Activated naive CD4-positive, alpha-beta T cell treated with Interleukin-2 at 50 U/mL for 16 hours (primary cell): Measurements from ENCODE around the gene PRAMEF11.
"Not testable (repeated sequence)": the region's sequence is repeated elsewhere in the genome, so short reads cannot be mapped to it uniquely, and the experiment has no call there.

ENCODE experiments used
- DNase-seq: peaks from one replicate; pipeline ENCODE4 v3.0.0-alpha.2; 2020

The PRAMEF11 gene

GRCh38 chr1:12831310-12831709 lies at the start of gene PRAMEF11:
TSS of gene PRAMEF11 (minus strand) at chr1:12831410. CDS start at chr1:12828789, 2,621 bp downstream.
- DNase-seq = not testable (repeated sequence)

GRCh38 chr1:12878453-12878852 lies 47.2 kb upstream of the PRAMEF11 start:
- not testable (repeated sequence) for DNase-seq

GRCh38 chr1:12863131-12863880 lies 32.1 kb upstream of the PRAMEF11 start:
- not testable (repeated sequence) for DNase-seq

GRCh38 chr1:12856786-12857185 lies 25.6 kb upstream of the PRAMEF11 start, which contains the start of gene PRAMEF2:
TSS of gene PRAMEF2 (plus strand) at chr1:12857086. CDS start at chr1:12859010, 1,924 bp downstream.
- DNase-seq = not testable (repeated sequence)

- no peak for DNase-seq
Measured at GRCh38 chr1:12851779-12852178, 20.6 kb upstream of the PRAMEF11 start.

- DNase-seq = not testable (repeated sequence)
Measured at GRCh38 chr1:12848620-12849019, 17.4 kb upstream of the PRAMEF11 start, which contains the start of gene HNRNPCL1. TSS of gene HNRNPCL1 (minus strand) at chr1:12848720. CDS start at chr1:12848289, 431 bp downstream.

- not testable (repeated sequence) for DNase-seq
Measured at GRCh38 chr1:12833251-12833650, 2.0 kb upstream of the PRAMEF11 start.

GRCh38 chr1:12819061-12819460 lies 12.1 kb downstream of the PRAMEF11 start:
- DNase-seq = not testable (repeated sequence)

GRCh38 chr1:12811409-12811784 lies 19.8 kb downstream of the PRAMEF11 start:
- no peak for DNase-seq

GRCh38 chr1:12810691-12811408 lies 20.4 kb downstream of the PRAMEF11 start:
- DNase-seq = no peak

- DNase-seq = no peak
Measured at GRCh38 chr1:12809933-12810332, 21.3 kb downstream of the PRAMEF11 start.

- no peak for DNase-seq
Measured at GRCh38 chr1:12799730-12800129, 31.5 kb downstream of the PRAMEF11 start.

- DNase-seq = no peak
Measured at GRCh38 chr1:12798911-12799310, 32.3 kb downstream of the PRAMEF11 start.

- DNase-seq = not testable (repeated sequence)
Measured at GRCh38 chr1:12791097-12791496, 40.1 kb downstream of the PRAMEF11 start, which contains the start of gene PRAMEF1. TSS of gene PRAMEF1 (plus strand) at chr1:12791397. CDS start at chr1:12793228, 1,831 bp downstream.

GRCh38 chr1:12784729-12785128 lies 46.5 kb downstream of the PRAMEF11 start:
- DNase-seq = not testable (repeated sequence)

GRCh38 chr1:12783783-12784182 lies 47.4 kb downstream of the PRAMEF11 start:
- DNase-seq = not testable (repeated sequence)

GRCh38 chr1:12781488-12781887 lies 49.7 kb downstream of the PRAMEF11 start:
- DNase-seq = not testable (repeated sequence)

GRCh38 chr1:12778907-12779306 lies 52.3 kb downstream of the PRAMEF11 start:
- DNase-seq = no peak

- DNase-seq = no peak
Measured at GRCh38 chr1:12778061-12778460, 53.1 kb downstream of the PRAMEF11 start.

- no peak for DNase-seq
Measured at GRCh38 chr1:12776801-12777557, 54.2 kb downstream of the PRAMEF11 start.

- DNase-seq = no peak
Measured at GRCh38 chr1:12775443-12775842, 55.8 kb downstream of the PRAMEF11 start.

- no peak for DNase-seq
Measured at GRCh38 chr1:12774801-12775345, 56.3 kb downstream of the PRAMEF11 start.
